GM21825 (cell line): ENCODE measurements around the gene ST3GAL5.

Experiments used
- ATAC-seq: cut with Tn5 transposase; IDR thresholded peaks from one replicate; pipeline ENCODE4 v1.9.1; 2021; ENCODE audit warnings: mild to moderate bottlenecking, moderate library complexity; ENCODE audit not compliant: unreplicated experiment

Gene ST3GAL5

DNA sequence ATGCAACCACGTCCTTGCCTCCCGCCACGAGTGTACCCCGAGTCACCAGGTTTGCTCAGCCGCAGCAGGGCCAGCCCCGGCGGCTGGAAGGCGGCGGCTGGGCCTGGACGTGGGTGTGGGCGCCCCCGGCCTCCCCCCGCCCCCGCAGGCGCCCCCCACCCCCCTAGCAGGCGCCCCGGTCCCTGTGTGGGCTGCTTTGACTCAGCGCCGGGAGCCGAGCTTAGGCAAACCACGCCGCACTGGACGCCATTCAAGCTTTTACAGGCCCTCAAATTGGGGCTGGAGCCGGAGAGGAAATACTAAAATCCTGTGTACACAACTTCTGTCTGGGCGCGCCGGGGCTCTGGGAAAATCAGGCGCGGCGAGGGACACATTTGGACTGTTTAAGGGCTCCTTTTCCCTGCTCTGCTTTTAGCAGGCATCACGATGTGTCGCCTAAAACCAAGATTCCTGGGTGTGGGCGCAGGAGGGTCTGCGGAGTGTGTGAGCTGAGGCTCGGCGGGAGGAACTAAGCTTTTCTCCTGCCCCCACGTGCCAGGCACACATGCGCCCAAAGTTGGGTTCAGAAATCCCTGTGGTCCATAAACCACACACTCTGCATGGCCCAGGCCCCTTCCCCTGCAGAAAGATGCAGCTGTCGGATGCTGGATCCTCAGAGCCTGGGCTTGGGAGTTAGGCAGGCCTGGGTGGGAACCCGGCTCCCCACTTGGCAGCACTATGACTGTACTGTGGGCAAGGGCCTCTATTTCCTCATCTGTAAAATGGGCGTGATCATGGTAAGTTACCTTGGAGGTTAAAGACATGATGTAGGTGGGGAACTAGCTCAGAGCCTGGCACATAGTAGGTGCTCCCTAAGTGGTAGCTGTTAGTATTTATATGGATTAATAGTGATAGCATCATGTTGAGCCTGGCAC lies 77.4 kb downstream of the ST3GAL5 start:
- ATAC-seq = no peak

DNA sequence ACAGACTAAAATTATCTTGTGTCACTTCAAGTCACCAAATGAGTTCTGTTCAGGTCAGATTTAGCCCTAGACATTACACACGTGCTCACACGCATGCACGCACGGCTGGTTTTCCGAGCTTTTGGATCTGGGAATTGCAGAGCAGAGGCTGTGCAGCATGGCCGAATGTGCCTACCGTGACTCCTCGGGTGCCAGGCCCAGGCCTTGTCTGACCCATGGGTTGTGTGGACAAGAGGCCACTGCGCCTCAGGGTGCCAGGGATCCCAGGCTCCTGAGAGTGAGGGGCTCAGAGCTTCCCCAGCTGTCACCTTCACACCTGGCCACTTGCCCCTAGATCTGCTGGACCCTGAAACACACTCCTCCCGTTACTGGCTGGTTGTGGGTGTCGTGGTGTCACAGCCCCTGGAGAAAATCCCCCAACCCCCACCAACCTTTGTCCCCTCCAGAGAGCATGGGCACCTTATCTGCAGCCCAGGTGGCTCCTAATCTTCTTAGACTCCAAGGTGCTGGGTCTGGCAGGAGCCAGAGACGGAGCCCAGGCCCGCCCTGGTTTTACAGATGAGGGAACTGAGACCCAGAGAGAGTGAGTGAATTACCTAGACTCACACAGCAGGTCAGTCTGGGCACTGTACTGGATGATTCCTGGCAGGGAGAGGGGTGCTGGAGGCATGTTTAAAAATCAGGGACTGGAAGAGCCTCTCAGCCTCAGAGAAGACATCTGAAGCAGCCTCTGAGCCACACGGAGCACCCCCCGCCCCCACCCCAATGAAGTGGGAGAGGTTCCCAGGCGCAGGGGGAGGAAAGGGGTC lies 78.2 kb downstream of the ST3GAL5 start:
- no peak for ATAC-seq

DNA sequence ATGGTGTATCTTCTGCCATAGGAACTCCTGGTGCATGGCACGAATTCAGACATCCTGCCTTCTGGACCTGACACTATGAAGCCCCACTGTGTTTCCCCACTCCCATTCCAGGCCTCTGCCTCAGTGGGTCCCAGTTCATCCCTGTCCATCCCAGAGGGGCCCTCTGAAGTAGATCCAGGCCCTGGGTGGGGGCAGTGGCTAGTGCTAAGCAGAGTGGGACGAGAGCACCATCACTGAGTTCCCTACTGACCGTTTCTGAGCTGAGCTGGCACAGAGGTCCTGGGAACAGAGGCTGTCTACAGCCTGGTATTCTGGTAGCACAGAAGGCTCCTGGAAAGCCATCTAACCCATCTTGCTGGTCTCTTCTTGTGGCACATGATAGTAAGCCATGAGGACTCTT lies 81.0 kb downstream of the ST3GAL5 start:
- ATAC-seq = no peak

DNA sequence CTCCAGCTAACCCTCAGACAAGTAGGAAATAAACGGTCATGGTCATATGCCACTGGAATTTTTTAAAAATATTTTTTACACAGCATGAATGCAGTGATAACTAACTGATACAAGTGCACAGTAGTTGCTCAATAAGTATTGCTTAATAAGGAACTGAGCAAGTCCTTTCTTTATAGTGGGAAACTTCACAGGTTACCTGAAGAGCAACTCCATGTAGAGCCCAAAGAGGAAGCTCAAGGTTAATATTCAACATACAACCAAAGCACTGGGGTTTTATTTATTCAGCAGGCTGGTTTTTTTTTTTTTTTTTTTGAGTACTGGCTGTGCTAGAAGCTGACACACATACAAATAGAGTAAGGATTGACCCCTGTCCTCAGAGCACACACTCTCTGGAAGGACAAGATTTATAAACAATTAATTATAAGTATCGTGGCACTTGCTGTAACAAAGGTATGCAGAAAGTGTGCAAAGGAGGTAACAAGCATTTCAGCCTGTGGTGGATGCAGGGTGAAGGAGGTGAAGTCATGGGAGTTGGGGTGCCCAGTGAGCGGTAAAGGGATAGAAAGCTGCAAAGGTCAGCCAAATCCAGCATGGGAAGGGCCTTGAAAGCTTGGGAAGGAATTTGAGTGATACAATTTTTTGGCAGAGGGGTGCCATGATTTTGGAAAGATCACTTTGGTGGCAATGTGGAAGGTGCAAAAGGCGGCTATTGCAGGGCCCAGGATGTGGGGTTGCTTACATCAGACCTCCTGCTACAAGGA lies 82.3 kb downstream of the ST3GAL5 start:
- ATAC-seq = no peak

DNA sequence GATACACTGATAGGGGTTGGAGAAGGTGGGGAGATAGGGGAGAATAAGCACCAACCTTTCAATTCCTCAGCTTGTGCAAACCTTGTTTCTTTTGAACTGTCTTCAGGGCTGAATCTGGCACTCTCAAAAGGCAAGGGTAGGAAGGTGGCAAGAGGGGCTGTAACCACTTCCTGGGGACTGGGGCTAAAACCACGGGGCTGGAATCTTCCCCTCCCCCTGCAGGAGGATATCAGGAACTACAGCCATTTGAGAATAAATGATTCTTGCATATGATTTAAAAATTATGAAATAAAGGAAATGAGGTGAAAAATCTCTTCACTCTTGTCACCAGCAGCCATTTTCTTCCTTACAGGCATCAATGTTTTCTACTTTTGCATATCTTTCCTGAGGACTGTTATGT lies 84.2 kb downstream of the ST3GAL5 start:
- no peak for ATAC-seq

DNA sequence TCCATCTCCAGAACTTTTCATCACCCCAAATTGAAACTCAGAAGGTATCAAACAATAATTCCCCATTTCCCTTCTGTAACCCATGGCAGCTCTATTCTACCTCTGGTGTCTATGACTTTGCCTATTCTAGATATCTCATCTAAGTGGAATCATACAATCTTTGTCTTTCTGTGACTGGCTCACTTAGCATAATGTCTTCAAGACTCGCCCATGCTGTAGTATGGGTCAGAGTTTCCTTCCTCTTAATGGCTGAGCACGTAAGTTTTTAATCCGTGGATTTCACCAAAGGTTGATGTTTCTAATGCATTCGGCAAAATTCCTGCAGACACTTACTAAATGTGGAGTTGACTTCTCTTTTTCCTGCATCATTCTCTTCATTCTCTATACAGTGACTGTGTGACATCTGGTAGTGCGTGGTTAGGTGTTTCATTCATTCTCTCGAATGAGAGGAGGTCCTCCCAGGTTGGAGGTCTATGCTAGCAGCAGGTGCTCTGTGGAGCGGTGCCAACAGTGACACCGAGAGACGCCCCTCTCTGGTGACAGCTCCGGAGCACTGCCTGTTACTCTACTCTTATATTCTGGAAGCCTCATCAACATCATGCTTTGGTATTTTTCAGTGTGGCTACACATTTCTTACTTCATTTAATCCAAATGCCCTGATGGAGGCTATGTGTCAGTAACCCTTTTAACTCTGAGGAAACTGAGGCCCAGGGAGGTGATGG lies 84.9 kb downstream of the ST3GAL5 start:
- ATAC-seq = no peak

DNA sequence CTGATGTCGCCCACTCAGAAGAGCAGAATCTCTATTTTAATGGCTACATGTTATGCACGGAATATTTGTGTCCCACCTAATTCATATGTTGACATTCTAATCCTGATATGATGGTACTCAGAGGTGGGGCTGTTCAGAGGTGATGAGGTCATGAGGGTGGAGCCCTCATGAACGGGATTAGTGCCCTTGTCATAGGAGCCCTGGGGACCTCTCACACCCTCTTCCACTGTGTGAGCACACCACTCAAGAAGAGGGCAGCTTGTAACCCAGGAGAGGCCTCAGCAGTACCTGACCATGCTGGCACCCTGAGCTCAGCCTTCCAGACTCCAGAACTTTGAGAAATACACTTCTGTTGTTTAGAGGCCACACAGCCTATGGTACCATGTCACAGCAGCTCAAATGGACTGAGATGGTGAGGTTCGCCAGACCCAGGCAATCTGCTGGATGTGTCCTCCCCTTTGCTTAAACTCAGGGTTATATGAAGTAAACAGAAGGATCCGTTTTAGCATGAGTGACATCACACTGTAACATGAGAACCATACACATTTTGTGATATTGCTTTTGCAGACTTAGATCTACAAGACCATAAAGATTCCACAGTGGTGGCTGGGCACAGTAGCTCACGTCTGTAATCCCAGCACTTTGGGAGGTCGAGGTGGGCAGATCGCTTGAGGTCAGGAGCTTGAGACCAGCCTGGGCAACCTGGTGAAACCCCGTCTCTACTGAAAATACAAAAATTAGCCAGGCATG lies 86.3 kb downstream of the ST3GAL5 start:
- no peak for ATAC-seq

DNA sequence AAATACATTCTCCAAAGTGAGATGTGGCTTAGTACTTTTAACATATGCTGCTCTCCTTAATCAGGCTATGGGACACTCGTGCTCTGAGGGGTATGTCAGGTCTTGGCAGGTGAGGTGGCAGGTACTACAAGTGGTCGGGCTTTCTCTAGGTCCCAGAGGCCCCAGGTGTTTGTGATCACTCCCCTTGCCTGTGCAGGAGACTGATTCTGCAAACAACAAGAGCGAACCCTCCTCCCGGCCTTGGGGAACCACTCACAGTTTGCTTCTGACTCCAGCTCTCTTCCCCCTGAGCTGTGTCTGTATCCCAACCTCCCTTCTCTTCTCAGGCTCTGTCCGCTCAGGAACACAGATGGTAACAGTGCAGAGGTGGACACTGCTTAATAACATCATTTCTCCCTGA lies 86.9 kb downstream of the ST3GAL5 start:
- no peak for ATAC-seq

DNA sequence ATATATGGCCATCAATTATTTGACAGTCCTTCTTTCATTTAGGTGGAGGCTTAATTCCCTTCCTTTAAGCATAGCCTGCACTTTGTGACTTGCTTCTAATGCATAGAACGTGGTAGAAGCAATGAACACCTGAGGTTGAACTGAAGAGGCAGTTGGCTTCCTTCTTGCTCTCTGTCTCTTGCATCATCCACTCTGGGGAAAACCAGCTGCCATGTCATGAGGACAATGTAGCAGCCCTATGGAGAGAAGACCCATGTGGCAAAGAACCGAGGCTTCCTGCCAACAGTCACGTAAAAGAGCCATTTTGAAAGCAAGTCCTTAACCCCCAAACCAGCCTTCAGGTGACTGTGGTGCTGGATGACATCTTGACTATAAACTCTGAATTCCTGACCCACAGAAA lies 88.2 kb downstream of the ST3GAL5 start:
- no peak for ATAC-seq

DNA sequence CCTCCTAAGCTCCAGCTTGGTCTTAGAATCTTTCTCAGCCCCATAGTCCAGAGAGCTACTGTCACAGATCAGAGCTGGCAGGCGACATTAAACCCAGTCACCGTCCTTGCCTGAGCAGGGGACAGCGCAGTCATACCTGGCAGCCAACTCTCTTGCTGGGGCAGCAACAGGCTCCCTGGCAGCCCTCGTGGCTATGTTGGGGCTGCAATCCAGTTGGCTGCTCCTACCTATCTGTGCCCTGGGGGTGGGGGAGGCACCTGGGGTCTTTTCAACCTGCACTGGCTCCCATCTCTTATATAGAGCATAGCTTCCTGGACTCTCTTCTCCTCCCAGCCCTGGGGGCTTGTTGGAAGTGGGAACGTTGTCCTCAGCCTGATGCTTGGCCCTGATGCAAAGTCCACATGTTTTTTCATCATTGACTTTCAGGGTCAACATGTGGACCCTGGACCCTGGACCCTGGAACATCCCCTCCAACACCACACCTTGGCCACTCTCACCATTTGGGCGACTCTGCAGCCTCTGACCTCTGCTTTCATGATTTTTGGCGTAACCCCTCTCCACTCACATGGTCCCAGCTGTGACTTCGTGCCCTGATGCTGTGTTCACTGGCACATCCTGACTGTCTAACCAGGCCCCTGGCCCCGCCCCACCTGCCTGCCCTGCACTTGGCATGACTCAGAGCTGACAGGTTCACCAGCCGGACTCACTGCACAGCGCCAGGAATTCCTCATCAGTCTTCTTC lies 89.4 kb downstream of the ST3GAL5 start:
- no peak for ATAC-seq

DNA sequence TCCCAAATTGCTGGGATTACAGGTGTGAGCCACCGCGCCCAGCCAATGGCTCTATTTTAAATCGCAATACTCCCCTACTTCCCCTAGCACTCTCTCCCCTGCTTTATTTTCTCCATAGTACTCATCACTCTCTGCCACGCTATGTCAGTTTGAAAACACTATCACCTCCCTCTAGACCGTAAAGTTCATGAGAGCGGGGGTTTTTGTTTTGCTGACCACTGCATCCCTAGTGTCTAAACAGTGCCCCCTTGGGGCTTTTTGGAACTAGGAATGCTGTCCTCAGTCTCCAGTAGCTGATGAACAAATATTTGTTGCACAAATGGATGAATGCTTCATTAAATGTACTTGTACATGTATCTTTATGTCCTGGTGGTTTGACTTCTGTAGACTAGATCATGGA lies 90.9 kb downstream of the ST3GAL5 start:
- ATAC-seq = no peak

DNA sequence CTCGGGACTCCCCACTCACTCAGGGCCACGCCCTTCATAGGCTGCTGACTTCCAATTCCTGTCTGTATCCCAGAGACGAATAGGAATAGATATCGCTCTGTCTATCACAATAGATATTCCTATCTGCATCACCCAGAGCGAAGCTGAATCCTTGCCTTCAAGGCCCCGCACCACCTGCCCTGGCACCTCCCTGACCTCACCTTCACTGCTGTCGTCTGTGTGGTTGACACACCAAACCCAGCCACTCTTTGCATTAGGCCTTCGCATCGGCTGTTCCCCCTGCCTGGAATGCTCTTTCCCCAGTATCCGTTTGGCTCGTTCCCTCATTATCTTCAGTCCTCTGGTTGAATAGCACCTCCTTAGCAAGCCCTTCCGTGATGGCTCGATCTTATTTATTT lies 91.5 kb downstream of the ST3GAL5 start:
- no peak for ATAC-seq

DNA sequence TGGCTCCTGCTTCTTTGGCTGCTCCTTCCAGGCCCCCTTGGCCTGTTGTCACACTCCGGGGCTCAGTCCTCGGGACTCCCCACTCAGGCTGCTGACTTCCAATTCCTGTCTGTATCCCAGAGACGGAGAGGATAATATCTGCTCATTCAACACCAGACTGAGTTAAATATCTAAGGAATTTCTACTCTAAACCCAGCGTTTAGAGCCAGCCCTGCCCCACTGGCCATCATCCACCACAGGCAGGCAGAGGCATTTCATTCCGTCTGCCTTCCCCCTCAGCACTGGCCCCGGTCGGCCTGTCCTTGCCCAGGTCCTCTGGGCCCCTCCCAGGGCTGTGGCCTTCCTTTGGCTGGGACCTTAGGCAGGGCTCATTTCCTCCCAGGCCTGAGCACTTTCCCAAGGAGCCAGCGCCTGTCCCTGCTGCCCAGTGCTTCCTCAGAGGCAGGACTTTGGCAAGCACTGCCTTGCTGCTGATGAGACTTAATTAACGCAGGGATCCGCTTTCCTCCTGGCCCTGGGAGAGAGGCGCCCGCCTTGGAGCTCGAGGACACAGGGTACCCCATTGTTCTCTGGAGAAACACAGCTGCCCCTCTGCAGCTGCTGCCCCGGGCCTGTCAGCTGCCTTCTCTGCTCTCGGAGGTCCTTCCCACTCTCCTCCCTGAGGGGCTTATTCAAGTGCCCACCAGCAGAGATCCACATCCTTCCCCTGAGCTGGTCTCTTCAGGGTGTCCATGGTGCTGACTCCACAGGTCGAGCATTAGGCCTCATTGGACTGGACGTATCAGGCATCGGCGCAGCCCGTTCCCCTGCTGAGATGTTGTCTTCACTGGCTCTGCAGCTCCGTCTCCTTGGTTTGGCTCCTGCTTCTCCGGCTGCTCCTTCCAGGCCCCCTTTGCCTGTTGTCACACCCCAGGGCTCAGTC lies 92.2 kb downstream of the ST3GAL5 start:
- ATAC-seq = no peak

DNA sequence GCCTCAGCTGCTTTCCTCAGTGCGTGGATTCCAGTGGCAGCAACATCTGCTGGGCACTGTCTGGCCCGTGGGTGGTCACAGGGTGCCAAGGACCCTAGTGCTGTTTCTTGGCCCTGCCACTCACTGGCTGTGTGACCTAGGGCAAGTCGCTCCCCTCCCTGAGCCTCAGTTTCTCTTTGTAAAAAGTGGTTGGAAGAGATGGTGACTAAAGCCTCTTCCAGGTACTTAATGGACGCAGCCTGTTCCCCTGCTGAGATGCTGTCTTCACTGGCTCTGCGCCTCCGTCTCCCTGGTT lies 92.8 kb downstream of the ST3GAL5 start:
- ATAC-seq = no peak

DNA sequence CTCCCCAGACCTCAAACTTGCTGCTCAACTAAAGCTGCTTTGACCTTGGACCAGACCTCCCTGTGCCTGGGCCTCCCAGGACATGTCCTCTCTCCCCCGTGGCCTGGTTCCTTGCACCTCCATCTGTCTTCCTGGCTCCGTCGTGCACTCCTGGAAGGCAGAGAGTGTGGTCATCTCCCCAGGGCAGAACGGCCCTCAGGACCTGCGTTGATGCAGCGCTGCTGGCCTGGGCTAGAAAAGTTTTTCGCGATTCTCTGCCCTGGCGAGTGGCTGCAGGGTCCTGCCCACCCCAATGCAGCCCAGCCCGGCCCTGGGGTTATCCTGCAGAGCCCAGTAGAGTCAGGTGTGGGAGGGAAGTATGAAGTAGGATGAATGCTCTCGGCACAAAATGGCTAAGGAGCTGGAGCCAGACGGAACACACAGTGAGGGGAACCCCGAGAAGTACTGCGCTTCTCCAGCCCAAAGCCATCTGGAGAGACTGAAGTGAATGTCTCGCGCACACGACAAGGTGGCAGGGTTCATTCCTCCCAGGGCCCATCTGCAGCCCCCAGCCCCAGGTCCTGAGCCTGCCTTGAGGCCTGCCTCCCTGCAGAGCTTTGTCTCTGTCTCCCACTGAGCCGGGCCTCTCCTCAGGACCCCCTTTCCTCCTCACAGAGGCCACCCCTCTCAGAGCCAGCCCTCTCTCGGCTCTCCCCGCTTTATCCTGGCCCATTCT lies 93.3 kb downstream of the ST3GAL5 start:
- no peak for ATAC-seq

DNA sequence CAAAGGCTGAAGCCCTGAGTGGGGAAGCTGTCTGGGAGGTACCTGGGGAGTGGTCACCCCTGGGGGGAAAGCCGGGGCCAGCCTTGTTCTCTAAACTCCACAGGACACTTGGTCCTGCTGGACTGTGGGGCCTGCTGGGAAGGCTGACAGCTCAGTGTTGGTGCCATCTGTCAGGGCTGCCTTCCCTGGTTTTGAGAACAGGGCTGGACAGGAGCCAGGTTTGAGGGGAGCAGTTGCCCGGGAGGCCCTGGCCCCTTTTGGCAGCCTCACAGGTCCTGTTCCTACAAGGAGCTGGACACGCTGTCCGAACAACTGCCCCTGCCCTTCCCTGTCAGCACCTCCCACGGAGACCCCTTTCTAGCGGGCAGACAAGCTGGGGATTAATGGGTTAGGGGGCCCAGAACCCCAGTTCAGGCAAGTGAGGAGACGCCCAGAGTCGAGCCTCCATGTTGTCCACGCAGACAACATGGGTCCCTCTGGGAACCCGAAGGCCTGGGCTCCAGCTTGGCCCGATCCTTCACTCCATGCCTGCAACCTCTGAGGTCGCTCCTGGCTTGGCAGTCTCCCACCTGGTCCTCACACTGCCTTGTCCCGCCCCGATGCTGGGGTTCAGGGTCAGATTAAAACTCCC lies 94.2 kb downstream of the ST3GAL5 start:
- ATAC-seq = no peak

DNA sequence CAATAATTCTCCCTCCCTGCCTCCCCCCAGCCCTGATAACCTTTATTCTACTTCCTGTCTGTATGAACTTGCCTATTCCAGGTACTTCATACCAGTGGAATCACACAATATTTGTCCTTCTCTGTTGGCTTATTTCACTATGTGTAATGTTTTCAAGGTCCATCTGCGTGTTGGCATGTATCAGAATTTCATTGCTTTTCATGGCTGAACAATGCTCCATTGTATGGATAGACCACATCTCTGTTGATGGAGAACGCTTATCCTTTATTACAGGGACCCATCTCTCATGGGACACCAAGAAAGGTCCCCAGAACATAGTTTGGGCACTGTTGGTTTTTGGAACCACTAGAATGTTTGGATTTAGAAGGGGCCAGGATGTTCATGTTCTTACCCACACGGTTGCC lies 94.8 kb downstream of the ST3GAL5 start:
- ATAC-seq = no peak
